GM21737 (cell line): ENCODE results near the gene OR1L6.

Source experiments
- ATAC-seq: cut with Tn5 transposase; IDR thresholded peaks from one replicate; pipeline ENCODE4 v1.9.1; 2021; ENCODE audit warnings: mild to moderate bottlenecking, moderate library complexity; ENCODE audit not compliant: unreplicated experiment

OR1L6 gene, protein sequence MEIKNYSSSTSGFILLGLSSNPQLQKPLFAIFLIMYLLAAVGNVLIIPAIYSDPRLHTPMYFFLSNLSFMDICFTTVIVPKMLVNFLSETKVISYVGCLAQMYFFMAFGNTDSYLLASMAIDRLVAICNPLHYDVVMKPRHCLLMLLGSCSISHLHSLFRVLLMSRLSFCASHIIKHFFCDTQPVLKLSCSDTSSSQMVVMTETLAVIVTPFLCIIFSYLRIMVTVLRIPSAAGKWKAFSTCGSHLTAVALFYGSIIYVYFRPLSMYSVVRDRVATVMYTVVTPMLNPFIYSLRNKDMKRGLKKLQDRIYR

DNA sequence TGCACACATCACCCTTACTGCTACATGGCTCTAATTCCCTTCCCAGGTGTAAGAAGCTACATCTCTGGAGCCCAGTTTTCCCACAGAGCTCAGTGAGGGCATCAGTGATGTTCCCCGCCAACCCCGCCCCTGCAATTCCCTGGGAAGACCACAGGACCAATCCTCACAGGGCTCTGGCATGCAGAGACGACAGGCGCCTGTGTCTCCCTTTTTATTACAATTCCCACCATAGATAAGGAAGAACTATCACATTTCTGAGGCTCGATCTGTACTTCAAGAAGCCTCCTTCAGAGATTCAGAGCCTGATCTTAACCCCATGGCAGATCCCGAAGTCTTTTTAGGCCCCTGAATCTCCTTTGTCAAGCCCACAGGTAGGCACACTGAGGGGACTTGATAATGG lies at the start of gene OR1L6:
Gene OR1L6 (plus strand): TSS at position 301 of the 400 bp plus-strand sequence. CDS start 7,545 bp downstream, outside the sequence.
- ATAC-seq: no peak

DNA sequence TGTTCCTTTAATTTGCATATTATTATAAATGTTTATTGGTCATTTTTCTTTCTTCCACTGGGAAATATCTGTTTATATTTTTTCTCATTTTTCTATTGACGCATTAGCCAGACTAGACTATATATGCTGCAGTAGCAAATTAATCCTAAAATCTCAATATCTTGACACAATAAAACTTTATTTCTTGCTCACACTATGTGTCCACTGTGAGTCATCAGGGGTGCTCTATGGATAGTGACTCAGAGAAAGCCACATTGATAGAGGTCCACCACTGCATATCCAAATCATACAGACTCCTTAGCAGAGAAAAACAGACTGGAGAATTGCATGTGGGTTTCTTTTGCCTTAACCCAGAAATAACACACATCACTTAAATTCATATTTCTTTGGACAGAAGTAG lies 46.4 kb upstream of the OR1L6 start:
- ATAC-seq: no peak

DNA sequence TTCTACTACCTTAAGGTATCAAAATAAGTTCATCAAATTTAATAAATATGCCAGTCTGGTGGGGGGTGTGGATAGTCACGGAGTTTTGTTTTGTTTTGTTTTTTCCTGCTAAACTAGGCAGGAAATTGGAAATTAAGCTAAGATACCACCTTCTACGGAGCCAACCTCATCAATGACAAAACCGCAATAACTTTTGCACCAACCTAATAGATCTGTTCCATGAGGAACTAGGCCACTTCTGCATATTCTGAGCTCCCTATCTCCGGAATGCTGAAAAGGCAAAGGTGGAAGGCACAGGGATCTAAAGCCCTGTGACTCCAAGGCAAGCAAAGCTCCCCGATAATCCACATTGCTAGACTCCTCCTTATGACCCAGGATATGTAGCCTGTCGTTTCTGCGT lies 24.1 kb upstream of the OR1L6 start:
- no peak for ATAC-seq

DNA sequence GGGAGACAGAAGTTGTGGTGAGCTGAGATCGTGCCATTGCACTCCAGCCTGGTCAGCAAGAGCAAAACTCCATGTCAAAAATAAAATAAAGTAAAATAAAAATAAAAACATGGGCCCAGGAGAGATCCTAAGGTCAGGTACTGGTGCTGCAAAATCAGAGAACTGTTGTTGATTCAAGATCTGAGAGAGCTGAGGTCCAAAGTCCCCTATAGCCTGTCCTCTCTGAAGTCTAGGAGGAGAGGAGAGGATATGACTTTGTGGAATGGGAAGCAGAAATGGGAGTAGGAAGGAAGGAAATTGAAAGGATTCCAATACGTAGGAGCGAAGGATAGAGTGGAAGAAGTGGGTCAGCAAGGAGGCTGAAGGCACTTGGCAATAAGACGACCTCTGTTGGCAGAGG lies 22.9 kb upstream of the OR1L6 start:
- no peak for ATAC-seq

DNA sequence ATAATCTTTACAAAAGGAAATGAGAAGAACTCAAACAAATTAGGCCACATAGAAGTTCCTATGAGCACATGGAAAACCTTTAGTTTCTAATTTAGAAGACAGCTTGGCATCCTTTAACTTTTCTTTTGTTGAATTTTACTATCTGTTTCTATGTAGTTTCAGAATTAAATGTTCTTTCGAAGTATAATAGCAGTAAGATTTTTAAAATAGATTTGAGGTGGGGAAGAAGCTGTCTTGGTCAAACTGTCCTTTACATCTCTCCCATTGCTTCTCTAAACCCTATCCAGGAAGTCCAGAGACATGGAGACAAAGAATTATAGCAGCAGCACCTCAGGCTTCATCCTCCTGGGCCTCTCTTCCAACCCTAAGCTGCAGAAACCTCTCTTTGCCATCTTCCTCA lies 18.4 kb upstream of the OR1L6 start, which contains the start of gene OR1L4:
Gene OR1L4 (plus strand): TSS at position 301 of the 400 bp plus-strand sequence. CDS start 0 bp downstream, at position 301.
- no peak for ATAC-seq

DNA sequence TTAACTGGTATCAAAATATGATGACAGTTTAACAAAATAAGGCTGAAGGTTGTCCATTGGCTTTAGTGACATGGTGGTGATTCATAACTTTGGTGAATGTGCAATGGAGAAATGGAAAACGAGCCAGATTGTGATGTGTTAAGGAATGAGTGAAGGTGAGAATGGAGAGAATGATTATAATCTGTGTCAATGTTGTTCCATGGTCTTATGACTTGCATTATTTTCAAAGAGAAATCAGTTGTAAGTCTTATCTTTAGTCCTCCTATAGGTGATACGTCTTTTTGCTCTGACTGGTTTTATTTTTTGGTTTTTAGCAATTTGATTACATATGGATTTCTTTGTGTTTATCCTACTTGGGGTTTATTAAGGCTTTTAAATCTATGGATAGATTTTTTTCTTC lies 12.7 kb downstream of the OR1L6 start:
- no peak for ATAC-seq

DNA sequence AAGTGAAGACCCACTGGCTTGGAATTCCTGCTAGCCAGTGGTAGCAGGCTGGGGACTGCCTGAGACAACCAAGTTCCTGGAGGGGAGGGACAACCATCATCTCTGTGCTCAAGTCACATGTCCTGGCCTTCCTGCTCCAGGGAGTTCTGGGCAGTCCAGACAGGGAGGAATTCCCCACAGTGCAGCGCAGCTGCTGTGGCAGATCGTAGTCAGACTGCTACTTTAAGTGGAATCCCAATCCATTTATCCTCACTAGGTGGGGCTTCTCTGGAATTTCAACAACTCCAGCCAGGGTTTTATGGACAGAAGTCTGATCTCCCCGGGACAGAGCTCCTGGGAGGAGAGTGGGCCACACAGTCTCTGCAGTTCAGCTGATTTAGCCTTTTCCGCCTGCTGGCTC lies 25.7 kb downstream of the OR1L6 start:
- no peak for ATAC-seq

DNA sequence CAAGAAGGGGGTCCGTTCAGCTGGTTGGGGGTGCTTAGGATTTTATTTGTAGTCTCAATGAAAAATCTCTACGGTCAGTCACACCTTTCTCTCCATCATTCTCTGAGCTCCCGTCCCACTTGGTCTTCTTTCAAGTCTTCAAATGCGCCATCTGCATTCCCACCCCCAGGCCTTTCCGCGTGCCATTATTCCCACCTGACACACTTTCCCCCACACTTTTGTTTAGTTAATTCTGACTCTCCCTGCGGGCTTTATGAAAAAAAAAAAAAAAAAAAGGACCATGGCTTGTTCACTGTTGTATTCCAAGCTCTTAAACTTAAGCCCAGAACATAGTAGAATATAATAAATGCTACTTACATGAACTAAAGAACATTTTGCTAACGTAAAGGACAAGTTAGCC lies 34.9 kb downstream of the OR1L6 start:
- ATAC-seq: no peak

DNA sequence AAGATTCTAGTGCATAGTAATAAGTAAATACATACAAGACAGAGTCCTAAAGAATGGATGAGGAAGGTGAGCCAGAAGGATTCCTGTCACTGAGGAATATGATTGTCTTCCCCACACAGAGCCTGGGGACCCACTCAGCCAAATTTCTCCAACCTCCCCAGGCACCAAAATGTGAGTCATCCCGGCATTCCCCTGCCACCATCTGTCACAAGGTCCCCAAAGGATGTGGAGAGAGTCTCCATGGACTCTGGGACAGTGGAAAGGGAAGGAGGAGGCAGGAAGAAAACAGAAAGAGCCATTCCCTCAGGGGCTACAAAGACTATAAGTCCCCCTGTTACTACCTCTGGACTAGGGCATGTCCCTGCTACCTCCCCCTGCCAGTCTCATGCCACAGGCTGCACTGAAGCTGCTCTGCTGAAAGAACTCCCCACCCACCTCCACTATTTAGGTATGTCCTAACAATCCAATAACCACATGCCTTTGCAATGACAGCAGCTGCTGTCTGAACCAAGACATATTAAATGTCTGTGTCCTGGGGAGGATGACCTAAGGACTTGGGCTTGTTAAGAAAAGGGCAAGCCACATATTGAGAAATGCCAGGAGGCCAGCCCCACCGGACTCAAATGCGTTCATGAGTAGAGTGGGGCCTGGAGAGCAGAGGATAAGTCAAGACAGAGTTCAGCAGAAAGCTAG lies 36.0 kb downstream of the OR1L6 start:
- ATAC-seq: no peak

DNA sequence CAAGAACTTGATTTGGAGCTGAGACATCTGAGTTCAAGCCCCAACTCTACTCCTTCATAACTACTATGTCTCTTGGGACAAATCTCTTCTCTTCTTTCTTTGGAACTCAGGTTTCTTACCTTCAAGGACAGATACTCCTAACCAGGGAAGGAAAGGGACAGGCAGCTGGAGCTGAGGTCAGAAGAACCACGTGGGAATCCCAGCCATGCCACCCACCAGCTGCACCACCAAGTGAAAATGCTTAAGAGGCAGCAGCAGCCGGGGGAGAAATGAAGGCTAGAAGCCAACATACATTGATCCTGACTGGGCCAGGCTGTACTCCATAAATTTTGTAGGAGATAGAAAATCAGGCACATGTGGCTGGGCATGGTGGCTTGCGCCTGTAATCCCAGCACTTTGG lies 37.1 kb downstream of the OR1L6 start:
- ATAC-seq: no peak

DNA sequence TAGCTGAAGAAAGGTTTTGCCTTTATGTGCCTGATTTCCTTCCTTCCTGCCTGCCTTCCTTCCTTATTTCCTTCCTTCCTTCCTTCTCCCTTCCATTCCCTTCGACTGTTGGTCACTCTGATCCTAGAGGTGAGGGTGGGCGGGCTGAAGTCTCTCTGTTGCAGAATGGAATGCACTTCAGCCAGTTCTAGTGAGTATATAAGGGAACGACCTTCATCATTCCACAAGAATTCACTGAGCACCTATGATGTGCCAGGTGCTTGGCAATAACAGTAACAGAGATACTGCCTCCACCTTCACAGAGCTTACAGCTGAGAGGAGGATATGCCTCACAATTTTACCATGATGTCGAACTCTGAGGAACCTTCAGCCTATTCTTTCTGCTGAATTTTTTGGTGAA lies 37.9 kb downstream of the OR1L6 start:
- no peak for ATAC-seq

DNA sequence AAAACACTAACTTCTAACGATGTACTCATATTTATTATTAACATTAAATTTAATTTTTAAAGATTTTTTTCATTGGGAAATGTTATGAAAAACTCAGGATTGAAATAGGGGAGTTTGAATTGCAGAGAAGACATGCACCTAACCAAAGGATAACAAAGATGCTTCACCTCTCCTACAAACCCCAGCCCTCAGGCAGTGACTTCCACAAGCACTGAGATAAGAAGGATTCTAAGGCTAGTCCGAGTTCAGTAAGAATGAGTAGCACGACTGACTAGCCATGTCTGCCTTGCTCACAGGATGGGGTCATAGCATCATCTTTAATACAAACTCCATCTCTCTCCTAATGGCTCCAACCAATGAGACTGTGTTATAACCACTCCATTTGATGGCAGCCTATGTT lies 39.6 kb downstream of the OR1L6 start:
- ATAC-seq: no peak

DNA sequence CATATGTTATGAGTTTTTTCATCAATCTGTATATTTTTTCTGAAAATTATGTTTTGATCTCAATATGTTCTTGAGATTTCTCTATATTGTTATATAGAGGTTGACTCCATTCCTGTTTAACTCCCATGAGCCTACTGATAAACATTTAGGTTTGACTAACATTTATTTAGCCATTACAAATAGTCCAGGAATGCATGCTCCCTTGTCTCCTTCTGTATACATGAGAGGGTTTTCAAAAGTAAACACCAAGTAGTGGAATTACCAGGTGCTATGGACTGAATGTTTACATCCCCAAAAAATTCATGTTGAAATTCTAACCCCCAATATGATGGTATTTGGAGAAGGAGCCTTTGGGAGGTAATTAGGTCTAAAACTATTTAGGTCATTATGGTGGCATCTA lies 43.2 kb downstream of the OR1L6 start:
- no peak for ATAC-seq

DNA sequence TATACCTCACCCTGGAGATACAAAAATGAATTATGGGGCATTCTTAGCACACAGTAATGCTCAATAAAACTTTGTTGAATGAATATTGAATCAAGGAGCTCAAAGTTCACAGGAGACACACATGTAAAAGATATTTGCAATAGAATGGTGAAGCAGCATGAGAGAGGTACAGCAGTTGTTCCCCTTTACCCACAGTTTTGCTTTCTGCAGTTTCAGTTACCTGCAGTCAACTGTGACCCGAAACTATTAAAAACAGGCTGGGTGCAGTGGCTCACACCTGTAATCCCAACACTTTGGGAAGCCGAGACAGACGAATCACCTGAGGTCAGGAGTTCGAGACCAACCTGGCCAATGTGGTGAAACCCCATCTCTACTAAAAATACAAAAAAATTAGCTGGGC lies 44.2 kb downstream of the OR1L6 start:
- ATAC-seq: no peak

DNA sequence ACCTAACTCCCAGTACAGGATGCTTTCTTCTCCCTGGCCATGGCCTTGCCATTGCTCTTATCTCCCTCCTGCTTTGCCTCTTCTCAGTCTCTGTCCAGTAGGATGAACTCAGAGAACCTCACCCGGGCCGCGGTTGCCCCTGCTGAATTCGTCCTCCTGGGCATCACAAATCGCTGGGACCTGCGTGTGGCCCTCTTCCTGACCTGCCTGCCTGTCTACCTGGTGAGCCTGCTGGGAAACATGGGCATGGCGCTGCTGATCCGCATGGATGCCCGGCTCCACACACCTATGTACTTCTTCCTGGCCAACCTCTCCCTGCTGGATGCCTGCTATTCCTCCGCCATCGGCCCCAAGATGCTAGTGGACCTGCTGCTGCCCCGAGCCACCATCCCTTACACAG lies 46.7 kb downstream of the OR1L6 start, which contains the start of gene OR5C1:
Gene OR5C1 (plus strand): TSS at position 103 of the 400 bp plus-strand sequence. CDS start 0 bp downstream, at position 103.
- no peak for ATAC-seq

DNA sequence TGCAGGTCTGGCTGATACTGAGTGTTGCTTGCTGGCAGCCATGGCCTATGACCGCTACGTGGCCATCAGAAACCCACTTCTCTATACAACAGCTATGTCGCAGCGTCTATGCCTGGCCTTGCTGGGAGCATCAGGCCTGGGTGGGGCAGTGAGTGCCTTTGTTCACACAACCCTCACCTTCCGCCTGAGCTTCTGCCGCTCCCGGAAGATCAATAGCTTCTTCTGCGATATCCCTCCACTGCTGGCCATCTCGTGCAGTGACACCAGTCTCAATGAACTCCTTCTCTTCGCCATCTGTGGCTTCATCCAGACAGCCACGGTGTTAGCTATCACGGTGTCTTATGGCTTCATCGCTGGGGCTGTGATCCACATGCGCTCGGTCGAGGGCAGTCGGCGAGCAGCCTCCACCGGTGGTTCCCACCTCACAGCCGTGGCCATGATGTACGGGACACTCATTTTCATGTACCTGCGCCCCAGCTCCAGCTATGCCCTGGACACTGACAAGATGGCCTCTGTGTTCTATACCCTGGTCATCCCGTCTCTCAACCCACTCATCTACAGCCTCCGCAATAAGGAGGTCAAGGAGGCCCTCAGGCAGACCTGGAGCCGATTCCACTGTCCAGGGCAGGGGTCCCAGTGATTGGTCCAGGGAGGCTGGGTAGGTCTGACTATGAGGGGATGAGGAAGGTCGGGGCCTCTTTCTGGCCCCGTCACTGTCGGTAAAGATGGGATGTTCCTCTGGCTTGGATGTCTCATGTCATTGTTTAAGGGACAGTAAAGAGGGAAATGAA lies 47.3 kb downstream of the OR1L6 start:
- no peak for ATAC-seq

DNA sequence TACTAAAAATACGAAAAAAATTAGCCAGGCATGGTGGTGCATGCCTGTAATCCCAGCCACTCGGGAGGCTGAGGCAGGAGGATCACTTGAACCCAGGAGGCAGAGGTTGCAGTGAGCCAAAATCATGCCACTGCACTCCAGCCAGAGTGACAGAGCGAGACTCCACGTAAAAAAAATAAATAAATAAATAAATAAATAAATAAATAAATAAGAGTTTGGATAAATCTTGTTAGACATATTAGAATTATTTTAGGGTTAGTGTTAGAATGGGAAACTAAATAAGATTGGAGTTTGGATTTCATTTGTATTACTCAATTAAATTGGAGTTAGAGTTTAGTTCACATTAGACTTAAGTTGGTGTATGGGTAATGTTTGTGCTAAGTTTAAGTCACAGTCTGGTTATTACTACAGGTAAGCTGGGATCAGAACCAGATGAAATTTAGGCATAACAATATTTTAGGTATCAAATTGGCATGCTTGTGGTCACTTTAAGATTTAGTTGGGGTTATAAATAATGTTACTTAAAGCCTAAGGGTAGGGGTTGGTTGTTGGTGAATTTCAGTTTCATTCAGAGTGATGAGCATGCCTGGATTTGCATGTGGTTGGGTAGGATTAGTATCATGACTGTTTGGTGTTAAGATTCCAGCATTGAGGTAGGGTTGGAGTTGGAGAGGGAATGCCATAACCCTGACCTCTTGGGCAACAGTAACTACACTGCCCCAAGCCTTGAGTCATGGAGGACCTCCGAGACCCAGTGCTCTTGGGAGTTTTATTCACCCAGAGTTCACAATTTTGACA lies 50.0 kb downstream of the OR1L6 start:
- ATAC-seq: no peak

DNA sequence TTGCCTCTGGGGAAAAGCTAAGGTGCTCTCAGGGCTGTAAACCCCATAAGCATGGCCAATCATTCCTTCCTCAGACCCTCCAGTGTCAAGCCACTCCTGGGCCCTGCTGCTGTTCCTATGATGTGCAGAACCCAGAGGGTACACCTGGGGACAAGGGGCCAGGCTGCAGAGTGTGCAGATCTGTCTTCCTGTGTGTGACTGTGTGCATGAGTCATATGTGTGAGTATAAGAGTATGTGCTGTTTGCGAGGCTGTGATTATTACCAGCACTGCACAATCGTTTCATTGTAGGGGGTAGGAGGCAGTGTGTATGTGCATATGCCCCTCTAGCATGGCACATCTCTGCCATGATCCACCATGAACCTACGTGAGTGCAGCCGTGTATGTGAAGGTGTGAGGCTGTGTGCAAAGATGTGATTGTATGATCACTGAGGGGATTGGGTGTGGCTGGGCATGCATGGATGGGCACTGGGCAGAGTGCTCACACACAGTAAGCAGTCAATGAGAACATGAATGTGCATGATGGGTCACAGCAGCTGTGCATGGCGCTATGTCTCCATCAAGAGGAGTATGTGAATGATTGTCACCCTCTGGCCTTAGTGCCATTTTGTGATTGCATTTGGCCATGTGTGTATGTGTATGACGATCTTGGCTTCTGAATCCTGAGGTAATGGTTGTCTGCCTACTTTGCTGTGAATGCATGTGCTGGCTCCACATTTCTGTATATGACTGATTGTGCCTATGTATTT lies 55.4 kb downstream of the OR1L6 start:
- no peak for ATAC-seq
